GM13976 (cell line): Measurements from ENCODE around the gene RELCH.

Source experiments
- DNase-seq: peaks from one replicate; pipeline ENCODE4 v3.0.0; 2012; ENCODE audit warnings: low spot score
- CTCF ChIP-seq: IDR thresholded peaks from 2 replicates; pipeline ENCODE4 v1.5.1; 2012; ENCODE audit warnings: borderline replicate concordance, mild to moderate bottlenecking; ENCODE audit not compliant: insufficient read depth; ENCODE audit errors: extremely low read depth, missing control alignments, control extremely low read depth
- in situ Hi-C: fragments of 300-500 bp; cut with MboI; formaldehyde crosslinking; loops from one replicate; pipeline ENCODE4 v1.12.0; 2022; ENCODE audit warnings: low sequenced_read_pairs, mixed read lengths, inconsistent platforms; ENCODE audit not compliant: unreplicated experiment

RELCH gene

GRCh38 chr18:62335494-62335893 lies 148.4 kb downstream of the RELCH start:
- in situ Hi-C loops, result no loop called here
- no peak for TF ChIP-seq CTCF
- DNase-seq, result no peak

GRCh38 chr18:62336618-62337017 lies 149.6 kb downstream of the RELCH start:
- in situ Hi-C loops, result no loop called here
- no peak for DNase-seq
- no peak for TF ChIP-seq CTCF

DNA sequence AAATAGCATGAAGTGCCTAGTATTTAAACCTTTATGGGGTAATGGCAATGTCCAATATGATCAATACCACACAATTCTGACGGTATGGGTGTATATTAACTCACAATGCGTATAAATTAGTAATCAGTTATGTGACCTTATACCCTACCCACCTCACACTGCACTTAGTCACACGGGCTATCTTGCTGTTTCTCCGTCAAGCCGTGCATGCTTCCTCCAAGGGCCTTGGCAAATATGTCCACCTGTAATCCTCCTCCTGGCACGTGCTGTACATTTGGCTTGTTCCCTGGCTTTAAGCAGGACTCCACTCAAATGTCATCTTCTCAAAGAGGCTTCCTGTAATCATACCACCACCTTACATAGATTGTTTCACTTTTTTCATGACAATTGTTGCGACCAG lies 150.3 kb downstream of the RELCH start:
- in situ Hi-C loops, result no loop called here
- no peak for DNase-seq
- TF ChIP-seq CTCF, result no peak

DNA sequence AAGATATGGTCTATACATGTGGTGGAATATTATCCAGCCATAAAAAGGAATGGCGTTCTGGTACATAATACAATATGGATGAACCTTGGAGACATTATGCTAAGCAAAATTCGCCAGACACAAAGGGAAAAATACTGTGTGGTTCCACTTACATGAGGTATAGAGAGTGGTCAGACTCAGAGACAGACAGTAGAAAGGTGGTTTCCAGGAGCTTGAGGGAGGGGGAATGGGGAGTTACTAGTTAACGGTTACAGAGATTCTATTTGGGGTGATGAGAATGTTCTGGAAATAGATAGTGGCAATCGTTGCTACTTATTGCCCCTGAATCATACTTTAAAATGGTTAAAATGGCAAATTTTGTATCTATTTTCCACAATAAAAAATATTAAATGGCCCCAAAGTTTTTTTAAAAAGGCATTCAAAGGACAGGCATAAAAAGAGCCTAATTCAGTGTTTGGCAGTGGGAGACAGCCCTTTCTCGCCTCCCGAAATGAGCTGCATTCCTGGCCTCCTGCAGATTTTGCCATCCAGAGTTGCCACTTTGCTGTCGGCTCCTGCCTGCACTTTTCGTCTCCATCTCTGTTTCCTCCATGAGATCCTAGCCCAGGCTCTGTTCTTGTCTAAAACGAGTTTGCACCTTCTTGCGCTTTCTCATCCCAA lies 151.5 kb downstream of the RELCH start:
- no peak for DNase-seq

DNA sequence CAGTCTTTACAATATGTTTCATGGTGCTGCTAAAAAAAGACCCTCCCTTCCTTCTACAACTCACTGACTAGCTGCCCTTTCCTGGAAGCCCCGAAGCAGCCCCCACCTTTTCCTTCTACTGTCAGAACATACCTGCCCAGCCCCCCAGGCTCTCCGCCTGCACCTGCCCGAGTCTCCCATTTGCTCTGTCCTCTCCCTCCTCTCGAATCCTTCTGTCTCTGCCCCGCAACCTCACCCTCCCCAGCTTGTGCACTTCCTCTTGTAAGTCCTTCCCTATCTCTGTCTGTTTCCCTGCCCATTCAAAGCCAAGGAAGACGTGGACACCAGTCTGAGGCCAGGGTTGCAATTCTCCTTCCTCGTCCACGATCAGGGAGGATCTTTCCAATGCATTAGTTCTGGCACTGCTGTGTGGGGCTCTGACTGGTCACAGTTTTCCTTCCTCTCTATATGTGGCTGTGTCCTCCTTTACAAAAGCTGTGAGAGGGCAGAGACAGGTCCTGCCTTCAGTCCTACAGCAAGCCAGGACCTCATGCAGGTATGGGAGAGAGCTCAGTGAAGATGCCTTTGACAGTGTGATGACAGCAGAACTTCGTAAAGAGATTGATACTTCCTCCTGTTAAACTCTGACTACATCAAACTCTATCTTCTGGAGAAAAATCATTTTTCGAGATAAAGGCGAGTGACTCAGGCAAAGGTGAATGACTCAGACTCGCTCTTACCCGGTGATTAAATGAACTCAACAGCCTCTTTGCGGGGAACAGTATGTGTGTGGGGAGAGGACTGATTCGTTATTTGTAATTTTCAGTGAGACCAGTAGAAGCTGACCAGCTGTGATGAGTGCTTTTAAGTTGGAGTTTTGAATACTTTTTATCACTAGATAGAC lies 152.3 kb downstream of the RELCH start:
- in situ Hi-C loops, result no loop called here
- DNase-seq, result no peak
- TF ChIP-seq CTCF, result no peak

More for the DNA sequence above, 151.5 kb downstream of the RELCH start:
- TF ChIP-seq CTCF, result no peak
- in situ Hi-C loops, result no loop called here

DNA sequence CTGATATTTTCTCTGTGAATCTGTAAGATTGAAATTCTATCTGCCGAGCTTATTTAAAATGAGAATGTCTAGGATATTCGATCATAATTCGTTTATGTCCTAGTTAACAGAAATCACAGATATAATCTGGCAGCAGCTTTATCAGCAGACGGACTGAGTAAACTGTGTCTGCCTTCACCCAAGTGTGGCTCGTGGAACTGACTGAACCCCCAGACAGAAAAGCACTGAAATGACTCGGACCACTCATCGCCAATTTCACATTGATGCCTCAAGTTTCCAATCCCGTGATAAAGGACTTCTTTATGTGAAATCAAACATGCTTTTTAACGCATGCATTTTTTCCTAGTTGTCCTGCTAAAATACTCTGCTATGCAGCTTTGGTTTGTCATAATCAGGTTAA lies 153.9 kb downstream of the RELCH start:
- TF ChIP-seq CTCF, result no peak
- in situ Hi-C loops, result no loop called here

More for the DNA sequence above, 153.9 kb downstream of the RELCH start:
- no peak for DNase-seq
